ENCODE measurements around the gene STXBP5. TPM values are rescaled to one million over a fixed set of nuclear protein-coding genes. Genes with fewer than 3 reads are reported as not detected.

STXBP5 gene
- total and polyA plus RNA-seq, 2 donors (not counting 1 experiment from before 2014, with no cell fraction given): 4.6 to 24.1 TPM

GRCh38 chr6:147310521-147310920 lies 106.3 kb downstream of the STXBP5 start:
- ChIA-PET POLR2A (no interaction called here), CTCF (no interaction called here)
- no peaks in the 10 kb centered on the region for H3K27me3 Mint-ChIP-seq
- no peaks in the 10 kb centered on the region for H3K4me1 Mint-ChIP-seq
- H3K27ac Mint-ChIP-seq: no peak overlapping the region
- H3K4me2 ChIP-seq (replicated peaks; ENCODE audit: low read depth, low read length, poor library complexity, severe bottlenecking): no peak overlapping the region
- no peak for TF ChIP-seq EZH2 (IDR thresholded peaks at IDR 0.05; ENCODE audit: borderline replicate concordance, insufficient read depth, low read depth, low read length, poor library complexity, severe bottlenecking)
- TF ChIP-seq, protein P1, sequence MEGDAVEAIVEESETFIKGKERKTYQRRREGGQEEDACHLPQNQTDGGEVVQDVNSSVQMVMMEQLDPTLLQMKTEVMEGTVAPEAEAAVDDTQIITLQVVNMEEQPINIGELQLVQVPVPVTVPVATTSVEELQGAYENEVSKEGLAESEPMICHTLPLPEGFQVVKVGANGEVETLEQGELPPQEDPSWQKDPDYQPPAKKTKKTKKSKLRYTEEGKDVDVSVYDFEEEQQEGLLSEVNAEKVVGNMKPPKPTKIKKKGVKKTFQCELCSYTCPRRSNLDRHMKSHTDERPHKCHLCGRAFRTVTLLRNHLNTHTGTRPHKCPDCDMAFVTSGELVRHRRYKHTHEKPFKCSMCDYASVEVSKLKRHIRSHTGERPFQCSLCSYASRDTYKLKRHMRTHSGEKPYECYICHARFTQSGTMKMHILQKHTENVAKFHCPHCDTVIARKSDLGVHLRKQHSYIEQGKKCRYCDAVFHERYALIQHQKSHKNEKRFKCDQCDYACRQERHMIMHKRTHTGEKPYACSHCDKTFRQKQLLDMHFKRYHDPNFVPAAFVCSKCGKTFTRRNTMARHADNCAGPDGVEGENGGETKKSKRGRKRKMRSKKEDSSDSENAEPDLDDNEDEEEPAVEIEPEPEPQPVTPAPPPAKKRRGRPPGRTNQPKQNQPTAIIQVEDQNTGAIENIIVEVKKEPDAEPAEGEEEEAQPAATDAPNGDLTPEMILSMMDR (IDR thresholded peaks at IDR 0.05): no peak
- no peaks in the 10 kb centered on the region for H3K9me3 Mint-ChIP-seq (ENCODE audit: insufficient read depth)
- H3K4me1 ChIP-seq (ENCODE audit: control insufficient read depth in 2 of 2, insufficient read depth in 2 of 2, low read length in 2 of 2): no peaks in the 10 kb centered on the region
- H3K79me2 ChIP-seq (ENCODE audit: control insufficient read depth, insufficient read depth, low read length): no peaks in the 10 kb centered on the region
- no peak overlapping the region for H3K4me3 Mint-ChIP-seq
- H3K9ac ChIP-seq (ENCODE audit: low read length): no peak overlapping the region
- DNase-seq (no peak), ATAC-seq (ENCODE audit: low read depth) (no peak)
- H3K27ac ChIP-seq (ENCODE audit: low read length in 2 of 2): no peak overlapping the region
- H4K20me1 ChIP-seq (ENCODE audit: control insufficient read depth, insufficient read depth, low read length, poor library complexity, severe bottlenecking): no peaks in the 10 kb centered on the region
- no peaks in the 10 kb centered on the region for H3K27me3 ChIP-seq (replicated peaks in 1 of 4; ENCODE audit: control extremely low read depth in 1 of 4, control insufficient read depth in 3 of 4, insufficient read depth in 4 of 4, low read length in 3 of 4)
- intact Hi-C loops (cut with micrococcal nuclease): no loop called here
- no peaks in the 10 kb centered on the region for H3K9me3 ChIP-seq (ENCODE audit: control extremely low read depth in 1 of 3, control insufficient read depth in 2 of 3, insufficient read depth in 1 of 3, low read length in 2 of 3)
- H2AFZ ChIP-seq (ENCODE audit: insufficient read depth, low read depth, low read length, poor library complexity, severe bottlenecking): no peak overlapping the region
- H3K4me3 ChIP-seq (ENCODE audit: control extremely low read depth in 1 of 5, extremely low read depth in 1 of 5, insufficient read depth in 1 of 5, low read depth in 2 of 5, low read length in 4 of 5): no peak overlapping the region
- H3K36me3 ChIP-seq (replicated peaks in 1 of 2; ENCODE audit: control extremely low read depth in 1 of 2, control insufficient read depth in 1 of 2, extremely low read depth in 1 of 2, insufficient read depth in 2 of 2, low read length in 1 of 2): peaks cover 0 to 4% of the 10 kb centered on the region in 2 experiments
- WGBS (ENCODE audit: insufficient coverage): no CpG with 5 or more reads among the region's 3 CpGs

GRCh38 chr6:147311218-147311617 lies 107.0 kb downstream of the STXBP5 start:
- Mint-ChIP-seq H3K27ac (no peak overlapping the region), H3K4me3 (no peak overlapping the region), H3K27me3 (no peaks in the 10 kb centered on the region), H3K9me3 (ENCODE audit: insufficient read depth) (no peaks in the 10 kb centered on the region), H3K4me1 (no peaks in the 10 kb centered on the region)
- H2AFZ ChIP-seq (ENCODE audit: insufficient read depth, low read depth, low read length, poor library complexity, severe bottlenecking): no peak overlapping the region
- no peaks in the 10 kb centered on the region for H3K9me3 ChIP-seq (ENCODE audit: control extremely low read depth in 1 of 3, control insufficient read depth in 2 of 3, insufficient read depth in 1 of 3, low read length in 2 of 3)
- H3K79me2 ChIP-seq (ENCODE audit: control insufficient read depth, insufficient read depth, low read length): no peaks in the 10 kb centered on the region
- no peak overlapping the region for H3K27ac ChIP-seq (ENCODE audit: low read length in 2 of 2)
- intact Hi-C loops (cut with micrococcal nuclease): no loop called here
- H3K9ac ChIP-seq (ENCODE audit: low read length): no peak overlapping the region
- ATAC-seq (ENCODE audit: low read depth) (no peak), DNase-seq (no peak)
- H3K27me3 ChIP-seq (replicated peaks in 1 of 4; ENCODE audit: control extremely low read depth in 1 of 4, control insufficient read depth in 3 of 4, insufficient read depth in 4 of 4, low read length in 3 of 4): no peaks in the 10 kb centered on the region
- no peaks in the 10 kb centered on the region for H4K20me1 ChIP-seq (ENCODE audit: control insufficient read depth, insufficient read depth, low read length, poor library complexity, severe bottlenecking)
- CTCF ChIA-PET: no interaction called here
- no peak for TF ChIP-seq EZH2 (IDR thresholded peaks at IDR 0.05; ENCODE audit: borderline replicate concordance, insufficient read depth, low read depth, low read length, poor library complexity, severe bottlenecking)
- TF ChIP-seq, protein P1 (IDR thresholded peaks at IDR 0.05): no peak
- no peak overlapping the region for H3K4me2 ChIP-seq (replicated peaks; ENCODE audit: low read depth, low read length, poor library complexity, severe bottlenecking)
- POLR2A ChIA-PET: no interaction called here
- H3K4me1 ChIP-seq (ENCODE audit: control insufficient read depth in 2 of 2, insufficient read depth in 2 of 2, low read length in 2 of 2): no peaks in the 10 kb centered on the region
- peaks cover 0 to 4% of the 10 kb centered on the region in 2 experiments for H3K36me3 ChIP-seq (replicated peaks in 1 of 2; ENCODE audit: control extremely low read depth in 1 of 2, control insufficient read depth in 1 of 2, extremely low read depth in 1 of 2, insufficient read depth in 2 of 2, low read length in 1 of 2)
- no peak overlapping the region for H3K4me3 ChIP-seq (ENCODE audit: control extremely low read depth in 1 of 5, extremely low read depth in 1 of 5, insufficient read depth in 1 of 5, low read depth in 2 of 5, low read length in 4 of 5)
